Hepatocyte (in vitro differentiated cells): ENCODE measurements around the gene YLPM1.

Experiments
- EZH2 ChIP-seq: fragments of 200-600 bp; sonication (generic); IDR thresholded peaks from 2 replicates; pipeline ENCODE4 v1.6.1; 2016; ENCODE audit warnings: antibody characterized with exemption, mild to moderate bottlenecking, borderline replicate concordance
- EZH2phosphoT487 ChIP-seq: fragments of 200-600 bp; sonication (generic); IDR thresholded peaks from one replicate; pipeline ENCODE4 v1.6.1; 2018; ENCODE audit warnings: antibody characterized with exemption, mild to moderate bottlenecking, low read depth, moderate library complexity; ENCODE audit not compliant: unreplicated experiment, severe bottlenecking
- TF ChIP-seq, protein P1 (sequence below): fragments of 200-600 bp; sonication (generic); IDR thresholded peaks from 2 replicates; pipeline ENCODE4 v1.5.1; 2016; ENCODE audit warnings: antibody characterized with exemption, mild to moderate bottlenecking; ENCODE audit not compliant: poor library complexity

DNA sequence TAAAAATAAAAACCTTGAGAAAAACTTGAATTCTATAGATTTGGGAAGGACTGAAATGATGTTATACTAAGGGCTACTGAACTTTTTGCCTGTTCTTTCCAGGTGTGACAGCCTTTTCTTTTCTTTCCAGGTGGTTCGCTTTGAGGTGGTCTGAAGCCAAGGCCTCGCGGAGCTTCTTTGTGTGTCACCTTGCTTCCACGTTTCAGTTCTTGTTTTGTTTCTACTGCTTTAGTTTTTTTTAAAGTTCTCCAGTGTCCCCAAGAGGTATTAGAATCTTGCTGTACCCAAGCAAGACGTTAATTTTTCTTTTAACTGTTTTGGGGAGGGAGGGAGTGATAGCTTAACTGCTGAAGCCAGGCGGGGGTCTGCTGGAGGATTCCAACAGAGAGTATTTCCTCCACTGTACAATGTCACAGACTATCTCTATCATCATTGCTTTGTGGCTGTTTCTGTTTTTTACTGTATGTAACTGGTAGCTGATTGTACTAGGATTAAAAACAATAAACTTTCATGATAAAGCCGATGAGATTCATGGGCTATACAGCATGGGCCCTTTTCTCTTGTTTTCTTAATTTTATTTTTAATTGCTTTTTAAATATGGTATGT lies 72.6 kb downstream of the YLPM1 start:
- TF ChIP-seq, protein P1, sequence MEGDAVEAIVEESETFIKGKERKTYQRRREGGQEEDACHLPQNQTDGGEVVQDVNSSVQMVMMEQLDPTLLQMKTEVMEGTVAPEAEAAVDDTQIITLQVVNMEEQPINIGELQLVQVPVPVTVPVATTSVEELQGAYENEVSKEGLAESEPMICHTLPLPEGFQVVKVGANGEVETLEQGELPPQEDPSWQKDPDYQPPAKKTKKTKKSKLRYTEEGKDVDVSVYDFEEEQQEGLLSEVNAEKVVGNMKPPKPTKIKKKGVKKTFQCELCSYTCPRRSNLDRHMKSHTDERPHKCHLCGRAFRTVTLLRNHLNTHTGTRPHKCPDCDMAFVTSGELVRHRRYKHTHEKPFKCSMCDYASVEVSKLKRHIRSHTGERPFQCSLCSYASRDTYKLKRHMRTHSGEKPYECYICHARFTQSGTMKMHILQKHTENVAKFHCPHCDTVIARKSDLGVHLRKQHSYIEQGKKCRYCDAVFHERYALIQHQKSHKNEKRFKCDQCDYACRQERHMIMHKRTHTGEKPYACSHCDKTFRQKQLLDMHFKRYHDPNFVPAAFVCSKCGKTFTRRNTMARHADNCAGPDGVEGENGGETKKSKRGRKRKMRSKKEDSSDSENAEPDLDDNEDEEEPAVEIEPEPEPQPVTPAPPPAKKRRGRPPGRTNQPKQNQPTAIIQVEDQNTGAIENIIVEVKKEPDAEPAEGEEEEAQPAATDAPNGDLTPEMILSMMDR, result no peak
- TF ChIP-seq EZH2 (no peak), EZH2phosphoT487 (no peak)
